MCF 10A (cell line): Measurements from ENCODE around the gene PTPN2. TPM values are rescaled to one million over a fixed set of nuclear protein-coding genes. Genes with fewer than 3 reads are reported as not detected.
A peak's percentile ranks its signal among the peaks of the same experiment; 100 is the strongest.
"Not testable (repeated sequence)": the region's sequence is repeated elsewhere in the genome, so short reads cannot be mapped to it uniquely, and the experiment has no call there.

Source experiments
- BruUV-seq: library from RNA; stranded (reverse); fragments of 400-500 nt; replicated peaks from 2 replicates; lab custom pipeline; 2021; lab: Mats Ljungman, UMichigan
- CTCF ChIA-PET: fragments of 300-600 bp; sonication (Branson Sonifier 250); formaldehyde crosslinking; extraction: SDS; loops from one replicate; lab custom pipeline; 2021; ENCODE audit warnings: antibody characterized with exemption, inconsistent platforms; lab: Yijun Ruan, JAX
- POLR2A ChIA-PET: fragments of 300-600, 350-650 bp; sonication (Branson Sonifier 250); formaldehyde crosslinking; extraction: SDS; loops from one replicate; lab custom pipeline; 2020; ENCODE audit warnings: antibody characterized with exemption, inconsistent platforms; lab: Yijun Ruan, JAX
- DNase-seq: peaks from one replicate; pipeline ENCODE4 v3.0.0-alpha.2; 2018; ENCODE audit not compliant: unreplicated experiment
- H3K27ac Mint-ChIP-seq: one replicate; pipeline ENCODE4 v1.8.0; 2022; ENCODE audit warnings: mild to moderate bottlenecking, low read depth, mixed read lengths; ENCODE audit not compliant: unreplicated experiment
- H3K27me3 Mint-ChIP-seq: one replicate; pipeline ENCODE4 v1.8.0; 2022; ENCODE audit warnings: mixed read lengths; ENCODE audit not compliant: insufficient read depth, unreplicated experiment
- H3K36me3 Mint-ChIP-seq: one replicate; pipeline ENCODE4 v1.8.0; 2022; ENCODE audit warnings: mild to moderate bottlenecking, moderate library complexity, mixed read lengths; ENCODE audit not compliant: insufficient read depth, unreplicated experiment
- H3K4me1 Mint-ChIP-seq: one replicate; pipeline ENCODE4 v1.8.0; 2022; ENCODE audit warnings: mixed read lengths; ENCODE audit not compliant: insufficient read depth, unreplicated experiment
- H3K4me3 Mint-ChIP-seq: one replicate; pipeline ENCODE4 v1.8.0; 2022; ENCODE audit warnings: mild to moderate bottlenecking, moderate library complexity, mixed read lengths; ENCODE audit not compliant: unreplicated experiment
- H3K9me3 Mint-ChIP-seq: one replicate; pipeline ENCODE4 v1.8.0; 2022; ENCODE audit warnings: mixed read lengths; ENCODE audit not compliant: unreplicated experiment
- CTCF ChIP-seq: fragments of 200-600 bp; IDR thresholded peaks from one replicate; pipeline ENCODE4 v1.8.0; 2022; ENCODE audit warnings: antibody characterized with exemption, mild to moderate bottlenecking; ENCODE audit not compliant: unreplicated experiment
- intact Hi-C: fragments of 100-400 bp; cut with micrococcal nuclease; formaldehyde crosslinking; loops from 2 replicates; pipeline ENCODE4 v1.14.1; 2022
- total RNA-seq: library from RNA; stranded (reverse); gene quantifications from 2 replicates; pipeline ENCODE4 v1.2.3, GENCODE V29; 2022

PTPN2 gene
- total RNA-seq, 1 experiment from 2014 or later, result 75.2 TPM

- Mint-ChIP-seq H3K27me3 (no peaks in the 10 kb centered on the region), H3K36me3 (peaks cover 14% of the 10 kb centered on the region), H3K4me3 (peak overlapping the region; percentile 73), H3K4me1 (peaks cover 29% of the 10 kb centered on the region), H3K9me3 (no peaks in the 10 kb centered on the region), H3K27ac (peak overlapping the region; percentile 96)
- ChIA-PET CTCF (interaction anchor here (0.5 to 4.7 kb wide), 7 partner anchors 11 to 646 kb away, joined by 3 to 23 read pairs (median 4); no protein-coding TSS in a partner anchor), POLR2A (interaction anchor here (0.5 to 5.7 kb wide), 20 partner anchors 8 to 844 kb away, joined by 3 to 54 read pairs (median 5); partner anchors contain the start of genes AFG3L2, FAM210A, PSMG2 and RNMT)
- intact Hi-C loops, result loop anchor here (2.0 kb wide), 1 partner anchor 44 kb away; no protein-coding TSS in a partner anchor
- BruUV-seq, result TSS peak; percentile 36
- no peak for TF ChIP-seq CTCF
- DNase-seq, result peak; percentile 6
Observed at GRCh38 chr18:12882453-12883371, 1.3 kb downstream of the PTPN2 start.

GRCh38 chr18:12880541-12880910 is 3.5 kb downstream of the PTPN2 start:
- ChIA-PET POLR2A (interaction anchor here (4.0 to 5.7 kb wide), 2 partner anchors 18 to 42 kb away, joined by 34 to 54 read pairs; no protein-coding TSS in a partner anchor), CTCF (interaction anchor here (0.8 to 4.7 kb wide), 3 partner anchors 13 to 41 kb away, joined by 3 to 23 read pairs (median 4); no protein-coding TSS in a partner anchor)
- intact Hi-C loops, result no loop called here
- H3K27me3 Mint-ChIP-seq, result no peaks in the 10 kb centered on the region
- H3K9me3 Mint-ChIP-seq, result no peaks in the 10 kb centered on the region
- H3K4me3 Mint-ChIP-seq, result no peak overlapping the region
- no TSS peak for BruUV-seq
- H3K27ac Mint-ChIP-seq, result peak overlapping the region; percentile 59
- no peak for TF ChIP-seq CTCF
- peaks cover 14% of the 10 kb centered on the region for H3K36me3 Mint-ChIP-seq
- DNase-seq, result no peak
- H3K4me1 Mint-ChIP-seq, result peaks cover 29% of the 10 kb centered on the region

GRCh38 chr18:12879840-12880540 is 4.0 kb downstream of the PTPN2 start:
- peak; percentile 60 for DNase-seq
- CTCF ChIA-PET, result interaction anchor here (4.7 kb wide), 1 partner anchor 14 kb away, joined by 23 read pairs; no protein-coding TSS in a partner anchor
- peaks cover 29% of the 10 kb centered on the region for H3K4me1 Mint-ChIP-seq
- TF ChIP-seq CTCF, result no peak
- peaks cover 14% of the 10 kb centered on the region for H3K36me3 Mint-ChIP-seq
- no peaks in the 10 kb centered on the region for H3K27me3 Mint-ChIP-seq
- no TSS peak for BruUV-seq
- H3K9me3 Mint-ChIP-seq, result no peaks in the 10 kb centered on the region
- POLR2A ChIA-PET, result interaction anchor here (1.0 to 5.7 kb wide), 3 partner anchors 18 to 42 kb away, joined by 3 to 54 read pairs (median 34); no protein-coding TSS in a partner anchor
- H3K27ac Mint-ChIP-seq, result peak overlapping the region; percentile 59
- H3K4me3 Mint-ChIP-seq, result no peak overlapping the region
- intact Hi-C loops, result no loop called here

- intact Hi-C loops, H3K9me3 Mint-ChIP-seq, BruUV-seq, H3K36me3 Mint-ChIP-seq, DNase-seq, H3K4me3 Mint-ChIP-seq, H3K27me3 Mint-ChIP-seq, H3K27ac Mint-ChIP-seq: not testable (repeated sequence)
- CTCF ChIA-PET, result interaction anchor here (1.3 kb wide), 1 partner anchor 12 kb away, joined by 3 read pairs; no protein-coding TSS in a partner anchor
- POLR2A ChIA-PET, result interaction anchor here (0.8 to 2.3 kb wide), 2 partner anchors 10 to 14 kb away, joined by 3 to 8 read pairs; no protein-coding TSS in a partner anchor
- peaks cover 10% of the 10 kb centered on the region for H3K4me1 Mint-ChIP-seq
Observed at GRCh38 chr18:12874992-12875391, 9.0 kb downstream of the PTPN2 start.

GRCh38 chr18:12873961-12874567 is 10.0 kb downstream of the PTPN2 start:
- BruUV-seq, result not testable (repeated sequence)

More at GRCh38 chr18:12873961-12874567, 10.0 kb downstream of the PTPN2 start:
- CTCF ChIA-PET, H3K4me3 Mint-ChIP-seq, intact Hi-C loops, DNase-seq, H3K9me3 Mint-ChIP-seq, POLR2A ChIA-PET, H3K36me3 Mint-ChIP-seq, H3K27me3 Mint-ChIP-seq, H3K27ac Mint-ChIP-seq, H3K4me1 Mint-ChIP-seq: not testable (repeated sequence)
